Thoracic aorta (tissue), 2 donors: Measurements from ENCODE around the gene CATSPER1. TPM values are rescaled to one million over a fixed set of nuclear protein-coding genes. Genes with fewer than 3 reads are reported as not detected.

Experiments
- ATAC-seq: fragments of 150-250 bp; one replicate; pipeline ENCODE4 v1.8.0; 2017; ENCODE audit warnings: low read depth; ENCODE audit not compliant: insufficient number of reproducible peaks, low FRiP score
- DNase-seq: peaks from one replicate; pipeline ENCODE4 v3.0.0-alpha.2; 2020; ENCODE audit warnings: low spot score
- H3K27ac ChIP-seq, 2 donors: fragments of 200-600 bp; sonication (generic); 1 replicate in 1 of 2; 2 replicates in 1 of 2; pipeline ENCODE4 v1.5.1; 2016; ENCODE audit warnings: mild to moderate bottlenecking in 2 of 2, moderate library complexity in 2 of 2
- H3K27me3 ChIP-seq: fragments of 200-600 bp; sonication (generic); replicated peaks from 2 replicates; pipeline ENCODE4 v1.6.0; 2016; ENCODE audit warnings: mild to moderate bottlenecking; ENCODE audit not compliant: insufficient read depth
- H3K36me3 ChIP-seq: fragments of 200-600 bp; sonication (generic); one replicate; pipeline ENCODE4 v1.5.1; 2016
- H3K4me1 ChIP-seq, 2 donors: fragments of 200-600 bp; sonication (generic); 1 replicate in 1 of 2; 2 replicates in 1 of 2; pipeline versions ENCODE4 v1.5.1 to v1.6.0; 2016; ENCODE audit warnings: low read depth in 2 of 2, mild to moderate bottlenecking in 1 of 2; ENCODE audit not compliant: control insufficient read depth in 1 of 2
- H3K4me3 ChIP-seq: fragments of 200-600 bp; sonication (generic); 2 replicates; pipeline ENCODE4 v1.5.1; 2016; ENCODE audit warnings: mild to moderate bottlenecking
- H3K9me3 ChIP-seq: fragments of 200-600 bp; sonication (generic); 2 replicates; pipeline ENCODE4 v1.5.1; 2016
- CTCF ChIP-seq: fragments of 200-600 bp; sonication (generic); IDR thresholded peaks from one replicate; pipeline ENCODE4 v1.5.1; 2019; ENCODE audit warnings: antibody characterized with exemption
- total RNA-seq, 2 donors: library from RNA; depleted of rRNA; stranded (reverse); fragments of >200 nt; gene quantifications; one replicate each; pipeline versions ENCODE4 v1.1.0 to v1.2.3, GENCODE V29; 2016

Gene CATSPER1
- total RNA-seq, 2 donors from 2014 or later, result not detected

- ATAC-seq (no peak), DNase-seq (no peak)
- no peak for TF ChIP-seq CTCF
- Histone ChIP-seq H3K9me3 (no peaks in the 10 kb centered on the region), H3K27me3 (no peaks in the 10 kb centered on the region), H3K36me3 (no peaks in the 10 kb centered on the region), H3K4me3 (no peak overlapping the region), H3K27ac (no peak overlapping the region), H3K4me1 (peaks cover 0 to 8% of the 10 kb centered on the region in 2 donors)
Observed at GRCh38 chr11:66042996-66043906, 17.0 kb upstream of the CATSPER1 start.

GRCh38 chr11:66042227-66042995 lies 16.1 kb upstream of the CATSPER1 start:
- no peak for ATAC-seq
- TF ChIP-seq CTCF, result no peak

GRCh38 chr11:66039765-66040164 lies 13.5 kb upstream of the CATSPER1 start:
- H3K4me3 ChIP-seq, result no peak overlapping the region
- no peak for DNase-seq
- H3K27ac ChIP-seq, result no peak overlapping the region
- no peaks in the 10 kb centered on the region for H3K27me3 ChIP-seq
- H3K36me3 ChIP-seq, result no peaks in the 10 kb centered on the region
- no peaks in the 10 kb centered on the region for H3K9me3 ChIP-seq
- no peak for ATAC-seq
- no peaks in the 10 kb centered on the region for H3K4me1 ChIP-seq
- TF ChIP-seq CTCF, result no peak

More at GRCh38 chr11:66042227-66042995, 16.1 kb upstream of the CATSPER1 start:
- Histone ChIP-seq H3K9me3 (no peaks in the 10 kb centered on the region), H3K4me3 (no peak overlapping the region), H3K4me1 (no peaks in the 10 kb centered on the region), H3K27me3 (no peaks in the 10 kb centered on the region), H3K27ac (no peak overlapping the region), H3K36me3 (no peaks in the 10 kb centered on the region)
- DNase-seq, result no peak

GRCh38 chr11:66037327-66037726 lies 11.0 kb upstream of the CATSPER1 start:
- no peak for ATAC-seq
- H3K9me3 ChIP-seq, result no peaks in the 10 kb centered on the region
- H3K27me3 ChIP-seq, result no peaks in the 10 kb centered on the region
- no peak for DNase-seq
- H3K36me3 ChIP-seq, result no peaks in the 10 kb centered on the region
- TF ChIP-seq CTCF, result no peak
- H3K4me1 ChIP-seq, result no peaks in the 10 kb centered on the region
- H3K4me3 ChIP-seq, result no peak overlapping the region
- H3K27ac ChIP-seq, result no peak overlapping the region

- no peak overlapping the region for H3K4me3 ChIP-seq
- H3K27me3 ChIP-seq, result no peaks in the 10 kb centered on the region
- H3K4me1 ChIP-seq, result no peaks in the 10 kb centered on the region
- H3K36me3 ChIP-seq, result no peaks in the 10 kb centered on the region
- H3K9me3 ChIP-seq, result no peaks in the 10 kb centered on the region
- TF ChIP-seq CTCF, result no peak
- no peak for ATAC-seq
- H3K27ac ChIP-seq, result no peak overlapping the region
- DNase-seq, result no peak
Observed at GRCh38 chr11:66036334-66036710, 10.0 kb upstream of the CATSPER1 start.
